ENCODE measurements around the gene SRSF3. TPM values are rescaled to one million over a fixed set of nuclear protein-coding genes. Genes with fewer than 3 reads are reported as not detected.

Gene SRSF3
- total and polyA plus RNA-seq, 2 donors (not counting 1 experiment from before 2014, with no cell fraction given): 316 to 642 TPM

GRCh38 chr6:36633915-36634314 lies 39.8 kb downstream of the SRSF3 start:
- H3K27me3 ChIP-seq (replicated peaks in 1 of 4; ENCODE audit: control extremely low read depth in 1 of 4, control insufficient read depth in 3 of 4, insufficient read depth in 4 of 4, low read length in 3 of 4): no peaks in the 10 kb centered on the region
- H3K27ac Mint-ChIP-seq: no peak overlapping the region
- intact Hi-C loops (cut with micrococcal nuclease): no loop called here
- DNase-seq (no peak), ATAC-seq (ENCODE audit: low read depth) (no peak)
- no peak overlapping the region for H3K9ac ChIP-seq (ENCODE audit: low read length)
- H3K9me3 Mint-ChIP-seq (ENCODE audit: insufficient read depth): no peaks in the 10 kb centered on the region
- H2AFZ ChIP-seq (ENCODE audit: insufficient read depth, low read depth, low read length, poor library complexity, severe bottlenecking): no peak overlapping the region
- no peak overlapping the region for H3K4me2 ChIP-seq (replicated peaks; ENCODE audit: low read depth, low read length, poor library complexity, severe bottlenecking)
- POLR2A ChIA-PET: no interaction called here
- no peaks in the 10 kb centered on the region for H3K9me3 ChIP-seq (ENCODE audit: control extremely low read depth in 1 of 3, control insufficient read depth in 2 of 3, insufficient read depth in 1 of 3, low read length in 2 of 3)
- no peaks in the 10 kb centered on the region for H3K79me2 ChIP-seq (ENCODE audit: control insufficient read depth, insufficient read depth, low read length)
- H4K20me1 ChIP-seq (ENCODE audit: control insufficient read depth, insufficient read depth, low read length, poor library complexity, severe bottlenecking): no peaks in the 10 kb centered on the region
- CTCF ChIA-PET: interaction anchor here (1.1 to 2.1 kb wide), 2 partner anchors 10 kb away, joined by 3 to 7 read pairs; no protein-coding TSS in a partner anchor
- peaks cover 11 to 15% of the 10 kb centered on the region in 2 donors for H3K4me1 ChIP-seq (ENCODE audit: control insufficient read depth in 2 of 2, insufficient read depth in 2 of 2, low read length in 2 of 2)
- H3K4me1 Mint-ChIP-seq: peaks cover 14% of the 10 kb centered on the region
- H3K4me3 ChIP-seq (ENCODE audit: control extremely low read depth in 1 of 5, extremely low read depth in 1 of 5, insufficient read depth in 1 of 5, low read depth in 2 of 5, low read length in 4 of 5): no peak overlapping the region
- H3K36me3 ChIP-seq (replicated peaks in 1 of 2; ENCODE audit: control extremely low read depth in 1 of 2, control insufficient read depth in 1 of 2, extremely low read depth in 1 of 2, insufficient read depth in 2 of 2, low read length in 1 of 2): no peaks in the 10 kb centered on the region
- WGBS (ENCODE audit: insufficient coverage): 68% methylated on average over 9 of the region's 9 CpGs
- H3K27me3 Mint-ChIP-seq: no peaks in the 10 kb centered on the region
- TF ChIP-seq CTCF (IDR thresholded peaks at IDR 0.05) (no peak), EZH2 (IDR thresholded peaks at IDR 0.05; ENCODE audit: borderline replicate concordance, insufficient read depth, low read depth, low read length, poor library complexity, severe bottlenecking) (no peak)
- no peak overlapping the region for H3K27ac ChIP-seq (ENCODE audit: low read length in 2 of 2)
- H3K4me3 Mint-ChIP-seq: no peak overlapping the region

GRCh38 chr6:36634317-36635108 lies 40.4 kb downstream of the SRSF3 start:
- Mint-ChIP-seq H3K4me3 (no peak overlapping the region), H3K9me3 (ENCODE audit: insufficient read depth) (no peaks in the 10 kb centered on the region), H3K27ac (no peak overlapping the region), H3K27me3 (no peaks in the 10 kb centered on the region), H3K4me1 (peaks cover 8% of the 10 kb centered on the region)
- CTCF ChIA-PET: interaction anchor here (1.1 to 1.8 kb wide), 2 partner anchors 11 to 125 kb away, joined by 3 to 9 read pairs; no protein-coding TSS in a partner anchor
- no peak overlapping the region for H2AFZ ChIP-seq (ENCODE audit: insufficient read depth, low read depth, low read length, poor library complexity, severe bottlenecking)
- H3K9ac ChIP-seq (ENCODE audit: low read length): no peak overlapping the region
- POLR2A ChIA-PET: no interaction called here
- WGBS (ENCODE audit: insufficient coverage): 100% methylated on average over 7 of the region's 16 CpGs
- no peak for DNase-seq
- ATAC-seq (ENCODE audit: low read depth): no peak
- no peaks in the 10 kb centered on the region for H4K20me1 ChIP-seq (ENCODE audit: control insufficient read depth, insufficient read depth, low read length, poor library complexity, severe bottlenecking)
- no peaks in the 10 kb centered on the region for H3K27me3 ChIP-seq (replicated peaks in 1 of 4; ENCODE audit: control extremely low read depth in 1 of 4, control insufficient read depth in 3 of 4, insufficient read depth in 4 of 4, low read length in 3 of 4)
- intact Hi-C loops (cut with micrococcal nuclease): no loop called here
- no peaks in the 10 kb centered on the region for H3K79me2 ChIP-seq (ENCODE audit: control insufficient read depth, insufficient read depth, low read length)
- no peak overlapping the region for H3K27ac ChIP-seq (ENCODE audit: low read length in 2 of 2)
- no peaks in the 10 kb centered on the region for H3K9me3 ChIP-seq (ENCODE audit: control extremely low read depth in 1 of 3, control insufficient read depth in 2 of 3, insufficient read depth in 1 of 3, low read length in 2 of 3)
- H3K4me2 ChIP-seq (replicated peaks; ENCODE audit: low read depth, low read length, poor library complexity, severe bottlenecking): no peak overlapping the region
- H3K4me3 ChIP-seq (ENCODE audit: control extremely low read depth in 1 of 5, extremely low read depth in 1 of 5, insufficient read depth in 1 of 5, low read depth in 2 of 5, low read length in 4 of 5): no peak overlapping the region
- peaks cover 6 to 9% of the 10 kb centered on the region in 2 donors for H3K4me1 ChIP-seq (ENCODE audit: control insufficient read depth in 2 of 2, insufficient read depth in 2 of 2, low read length in 2 of 2)
- no peaks in the 10 kb centered on the region for H3K36me3 ChIP-seq (replicated peaks in 1 of 2; ENCODE audit: control extremely low read depth in 1 of 2, control insufficient read depth in 1 of 2, extremely low read depth in 1 of 2, insufficient read depth in 2 of 2, low read length in 1 of 2)
- TF ChIP-seq EZH2 (IDR thresholded peaks at IDR 0.05; ENCODE audit: borderline replicate concordance, insufficient read depth, low read depth, low read length, poor library complexity, severe bottlenecking) (no peak), CTCF (IDR thresholded peaks at IDR 0.05) (no peak)

All from B cell (primary cell).